ENCODE results near the gene ATP1A4.

GRCh38 chr1:160208557-160209320 is 57.3 kb downstream of the ATP1A4 start:
- TF ChIP-seq CTCF (IDR thresholded peaks at IDR 0.05): no peak
- no peak for TF ChIP-seq POLR2A (IDR thresholded peaks at IDR 0.05)
